HepG2 (cell line): ENCODE data around the gene UNC5A. TPM values are rescaled to one million over a fixed set of nuclear protein-coding genes. Genes with fewer than 3 reads are reported as not detected.

ENCODE experiments used
- E2F2 ChIP-seq: sonication (generic); formaldehyde crosslinking; IDR thresholded peaks from 2 replicates; pipeline ENCODE4 v1.4.0; 2020; ENCODE audit warnings: missing genetic modification reagents, borderline replicate concordance
- SRY ChIP-seq: sonication (generic); formaldehyde crosslinking; IDR thresholded peaks from 2 replicates; pipeline ENCODE4 v1.8.0; 2022; ENCODE audit warnings: mild to moderate bottlenecking, missing genetic modification reagents
- THAP9 ChIP-seq: sonication (generic); formaldehyde crosslinking; IDR thresholded peaks from 2 replicates; pipeline ENCODE4; 2020; ENCODE audit warnings: missing genetic modification reagents, mild to moderate bottlenecking, borderline replicate concordance
- ZHX1 ChIP-seq: sonication (generic); formaldehyde crosslinking; IDR thresholded peaks from 2 replicates; pipeline ENCODE4 v1.8.1; 2022; ENCODE audit warnings: low read depth, mild to moderate bottlenecking, missing genetic modification reagents
- ZNF225 ChIP-seq: sonication (generic); formaldehyde crosslinking; IDR thresholded peaks from 2 replicates; pipeline ENCODE4 v1.4.0; 2020; ENCODE audit warnings: mild to moderate bottlenecking, missing genetic modification reagents
- ZNF704 ChIP-seq: sonication (generic); formaldehyde crosslinking; IDR thresholded peaks from 2 replicates; pipeline ENCODE4 v1.8.1; 2023; ENCODE audit warnings: mild to moderate bottlenecking, inconsistent platforms, moderate library complexity, missing genetic modification reagents, borderline replicate concordance
- polyA plus RNA-seq, 8 experiments: library from polyadenylated mRNA; depleted of rRNA in 3 of 8; stranded (reverse) in 7 of 8; unstranded in 1 of 8; fragments of >200 nt; fragmentation: Illumina TruSeq in 4 of 8; extraction: Trizol in 4 of 8; gene quantifications; 2 replicates each; pipeline versions ENCODE4 v1.2.1 to v1.2.3, GENCODE V29; 2011 to 2016; ENCODE audit warnings: low read depth in 4 of 8, missing spikeins in 1 of 8, mixed read lengths in 1 of 8; ENCODE audit not compliant: insufficient read depth in 1 of 8
- total RNA-seq, 5 experiments: library from RNA; depleted of rRNA; stranded (reverse); fragments of >200 nt; fragmentation: Illumina TruSeq; extraction: Trizol; gene quantifications; 2 replicates each; pipeline ENCODE4 v1.2.3, GENCODE V29; 2016; ENCODE audit warnings: low read depth in 1 of 5

Gene UNC5A
- total and polyA plus RNA-seq, 2 of the 13 experiments (the other 11 are each of a cell fraction or from before 2014, with no cell fraction given): not detected

- TF ChIP-seq THAP9 (CRISPR knock-in tag): peak; percentile 15; the same call in 1 of the 2 replicates
- no peak for TF ChIP-seq ZNF704 (CRISPR knock-in tag)
- no peak for TF ChIP-seq SRY (CRISPR knock-in tag)
- no peak for TF ChIP-seq E2F2 (CRISPR knock-in tag)
- TF ChIP-seq ZNF225 (CRISPR knock-in tag): no peak
- no peak for TF ChIP-seq ZHX1 (CRISPR knock-in tag)
Observed at GRCh38 chr5:176812269-176813259, 2.2 kb downstream of the UNC5A start (continued).
